ENCODE data around the gene THOC2.

THOC2 gene

DNA sequence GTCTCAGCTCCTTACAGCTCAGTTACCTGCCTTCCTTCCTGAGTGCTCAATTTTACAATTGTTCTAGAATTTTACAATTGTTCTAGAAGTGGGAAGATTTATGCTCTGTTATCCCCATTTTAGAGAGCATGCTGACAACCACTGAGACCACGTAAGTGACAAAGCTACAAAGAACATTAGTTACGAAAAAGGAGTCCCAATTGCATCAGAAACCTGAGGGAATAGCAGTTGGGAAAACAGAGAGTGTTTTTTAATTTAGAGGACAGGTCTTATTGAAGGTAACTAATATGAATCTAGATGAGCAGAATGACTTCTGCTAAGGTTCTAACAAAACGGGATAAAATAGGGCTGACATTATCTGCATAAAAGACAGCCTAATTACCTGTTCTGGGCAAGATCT, 103.3 kb downstream of the THOC2 start:
- TF ChIP-seq, protein P1, sequence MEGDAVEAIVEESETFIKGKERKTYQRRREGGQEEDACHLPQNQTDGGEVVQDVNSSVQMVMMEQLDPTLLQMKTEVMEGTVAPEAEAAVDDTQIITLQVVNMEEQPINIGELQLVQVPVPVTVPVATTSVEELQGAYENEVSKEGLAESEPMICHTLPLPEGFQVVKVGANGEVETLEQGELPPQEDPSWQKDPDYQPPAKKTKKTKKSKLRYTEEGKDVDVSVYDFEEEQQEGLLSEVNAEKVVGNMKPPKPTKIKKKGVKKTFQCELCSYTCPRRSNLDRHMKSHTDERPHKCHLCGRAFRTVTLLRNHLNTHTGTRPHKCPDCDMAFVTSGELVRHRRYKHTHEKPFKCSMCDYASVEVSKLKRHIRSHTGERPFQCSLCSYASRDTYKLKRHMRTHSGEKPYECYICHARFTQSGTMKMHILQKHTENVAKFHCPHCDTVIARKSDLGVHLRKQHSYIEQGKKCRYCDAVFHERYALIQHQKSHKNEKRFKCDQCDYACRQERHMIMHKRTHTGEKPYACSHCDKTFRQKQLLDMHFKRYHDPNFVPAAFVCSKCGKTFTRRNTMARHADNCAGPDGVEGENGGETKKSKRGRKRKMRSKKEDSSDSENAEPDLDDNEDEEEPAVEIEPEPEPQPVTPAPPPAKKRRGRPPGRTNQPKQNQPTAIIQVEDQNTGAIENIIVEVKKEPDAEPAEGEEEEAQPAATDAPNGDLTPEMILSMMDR (IDR thresholded peaks at IDR 0.05) = no peak
- TF ChIP-seq ZFX (IDR thresholded peaks at IDR 0.05; ENCODE audit: borderline replicate concordance) = no peak
- no peak overlapping the region for H3K27ac ChIP-seq

GRCh38 chrX:123626962-123627361, 105.9 kb downstream of the THOC2 start:
- no peak overlapping the region for H3K27ac ChIP-seq
- TF ChIP-seq, protein P1 (IDR thresholded peaks at IDR 0.05) = no peak
- no peak for TF ChIP-seq ZFX (IDR thresholded peaks at IDR 0.05; ENCODE audit: borderline replicate concordance)

- no peak for TF ChIP-seq ZFX (IDR thresholded peaks at IDR 0.05; ENCODE audit: borderline replicate concordance)
- TF ChIP-seq, protein P1 (IDR thresholded peaks at IDR 0.05) = no peak
- no peak overlapping the region for H3K27ac ChIP-seq
Observed at GRCh38 chrX:123625952-123626351, 106.9 kb downstream of the THOC2 start.

DNA sequence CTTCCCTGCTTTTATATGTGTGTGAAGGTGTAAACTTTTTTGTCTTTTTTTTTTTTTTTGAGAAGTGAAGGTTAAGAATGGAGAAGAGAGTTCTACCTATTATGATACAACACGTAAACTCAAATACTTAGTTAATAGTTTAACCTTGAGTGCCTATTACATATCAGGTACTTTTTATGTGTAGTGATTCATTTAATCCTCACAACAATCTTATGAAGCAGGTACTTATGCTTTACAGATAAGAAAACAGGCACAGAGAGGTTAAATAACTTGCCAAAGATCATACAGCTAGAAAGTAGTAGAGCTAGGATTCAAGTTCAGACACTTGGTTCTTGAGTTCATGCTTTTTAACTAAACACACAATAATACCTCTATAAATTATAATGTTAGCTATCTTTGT, 107.4 kb downstream of the THOC2 start:
- no peak overlapping the region for H3K27ac ChIP-seq
- TF ChIP-seq, protein P1 (IDR thresholded peaks at IDR 0.05) = no peak
- no peak for TF ChIP-seq ZFX (IDR thresholded peaks at IDR 0.05; ENCODE audit: borderline replicate concordance)

- H3K27ac ChIP-seq = no peak overlapping the region
- no peak for TF ChIP-seq ZFX (IDR thresholded peaks at IDR 0.05; ENCODE audit: borderline replicate concordance)
- TF ChIP-seq, protein P1 (IDR thresholded peaks at IDR 0.05) = no peak
Observed at GRCh38 chrX:123617007-123617406, 115.8 kb downstream of the THOC2 start.

DNA sequence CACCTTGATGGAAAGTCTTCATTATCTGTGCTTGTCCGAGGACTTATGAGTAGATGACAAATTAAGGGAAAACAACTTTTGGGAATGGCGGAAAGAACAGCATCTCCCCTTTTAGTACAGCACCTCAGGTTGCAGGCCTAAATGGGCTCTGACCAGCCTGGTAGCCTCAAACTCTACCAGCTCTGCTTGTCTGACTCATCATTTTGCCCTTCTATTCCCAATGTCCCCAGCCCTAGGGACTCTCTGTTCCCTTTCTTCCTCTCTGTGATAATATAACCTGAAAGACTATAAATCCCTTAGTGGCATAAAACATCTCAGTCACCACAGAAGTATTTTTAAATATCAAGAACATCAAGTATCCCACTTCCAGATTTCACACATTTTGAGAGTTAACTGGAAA, 121.9 kb downstream of the THOC2 start:
- no peak overlapping the region for H3K27ac ChIP-seq
- TF ChIP-seq, protein P1 (IDR thresholded peaks at IDR 0.05) = no peak
- TF ChIP-seq ZFX (IDR thresholded peaks at IDR 0.05; ENCODE audit: borderline replicate concordance) = no peak

DNA sequence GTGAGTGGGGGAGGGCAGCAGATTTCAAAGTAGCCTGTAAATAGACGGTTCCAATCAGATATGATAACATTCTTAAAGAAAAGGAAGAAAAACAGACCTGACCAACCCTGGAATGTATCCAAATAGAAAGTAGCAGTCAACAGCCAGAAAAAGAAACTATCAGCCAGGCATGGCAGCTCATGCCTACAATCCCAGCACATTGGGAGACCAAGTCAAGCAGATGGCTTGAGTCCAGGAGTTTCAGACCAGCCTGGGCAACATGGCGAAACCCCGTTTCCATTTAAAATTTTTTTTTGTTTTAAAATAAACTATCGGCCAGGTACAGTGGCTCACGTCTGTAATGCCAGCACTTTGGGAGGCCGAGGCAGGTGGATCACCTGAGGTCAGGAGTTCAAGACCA, 125.0 kb downstream of the THOC2 start:
- H3K27ac ChIP-seq = no peak overlapping the region
- TF ChIP-seq, protein P1 (IDR thresholded peaks at IDR 0.05) = no peak
- no peak for TF ChIP-seq ZFX (IDR thresholded peaks at IDR 0.05; ENCODE audit: borderline replicate concordance)

All from 22Rv1 (cell line).